ENCODE measurements around the gene MNAT1. TPM values are rescaled to one million over a fixed set of nuclear protein-coding genes. Genes with fewer than 3 reads are reported as not detected.

MNAT1 gene
- total RNA-seq (ENCODE audit: low replicate concordance), result 24.9 and 32.7 TPM in 2 replicates
- long read RNA-seq, transcript MNAT1-201 (8 exons, 2,635 nt), result major isoform, 13 of 20 reads
- long read RNA-seq, partial matches to known transcripts, result 4 of 20 reads
- long read RNA-seq, other reads (novel, unspliced or antisense), result 2 of 20 reads

GRCh38 chr14:60734465-60735242, at the start of gene MNAT1:
Gene MNAT1 (plus strand): TSS chr14:60734761. CDS start chr14:60734863, 102 bp downstream.
- H3K4me1 Mint-ChIP-seq (ENCODE audit: unreplicated experiment), result peaks cover 20% of the 10 kb centered on the region
- no peaks in the 10 kb centered on the region for H3K36me3 Mint-ChIP-seq
- H3K27ac Mint-ChIP-seq, result peak within 1 kb of the TSS; percentile 92
- peak within 1 kb of the TSS; percentile 98 for H3K4me3 Mint-ChIP-seq
- no peaks in the 10 kb centered on the region for H3K9me3 Mint-ChIP-seq
- DNase-seq (ENCODE audit: extremely low spot score, unreplicated experiment), result peak; percentile 84
- H3K27me3 Mint-ChIP-seq, result peaks cover 5% of the 10 kb centered on the region
- TF ChIP-seq, protein P1, sequence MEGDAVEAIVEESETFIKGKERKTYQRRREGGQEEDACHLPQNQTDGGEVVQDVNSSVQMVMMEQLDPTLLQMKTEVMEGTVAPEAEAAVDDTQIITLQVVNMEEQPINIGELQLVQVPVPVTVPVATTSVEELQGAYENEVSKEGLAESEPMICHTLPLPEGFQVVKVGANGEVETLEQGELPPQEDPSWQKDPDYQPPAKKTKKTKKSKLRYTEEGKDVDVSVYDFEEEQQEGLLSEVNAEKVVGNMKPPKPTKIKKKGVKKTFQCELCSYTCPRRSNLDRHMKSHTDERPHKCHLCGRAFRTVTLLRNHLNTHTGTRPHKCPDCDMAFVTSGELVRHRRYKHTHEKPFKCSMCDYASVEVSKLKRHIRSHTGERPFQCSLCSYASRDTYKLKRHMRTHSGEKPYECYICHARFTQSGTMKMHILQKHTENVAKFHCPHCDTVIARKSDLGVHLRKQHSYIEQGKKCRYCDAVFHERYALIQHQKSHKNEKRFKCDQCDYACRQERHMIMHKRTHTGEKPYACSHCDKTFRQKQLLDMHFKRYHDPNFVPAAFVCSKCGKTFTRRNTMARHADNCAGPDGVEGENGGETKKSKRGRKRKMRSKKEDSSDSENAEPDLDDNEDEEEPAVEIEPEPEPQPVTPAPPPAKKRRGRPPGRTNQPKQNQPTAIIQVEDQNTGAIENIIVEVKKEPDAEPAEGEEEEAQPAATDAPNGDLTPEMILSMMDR (conservative IDR thresholded peaks at IDR 0.05), result no peak

- H3K27me3 Mint-ChIP-seq, result no peaks in the 10 kb centered on the region
- H3K9me3 Mint-ChIP-seq, result peaks cover 5% of the 10 kb centered on the region
- H3K4me1 Mint-ChIP-seq (ENCODE audit: unreplicated experiment), result no peaks in the 10 kb centered on the region
- H3K4me3 Mint-ChIP-seq, result no peak overlapping the region
- no peak overlapping the region for H3K27ac Mint-ChIP-seq
- H3K36me3 Mint-ChIP-seq, result no peaks in the 10 kb centered on the region
- DNase-seq (ENCODE audit: extremely low spot score, unreplicated experiment), result no peak
- TF ChIP-seq, protein P1 (conservative IDR thresholded peaks at IDR 0.05), result no peak
These were observed 47.7 kb upstream of the MNAT1 start for GRCh38 chr14:60686865-60687264.

GRCh38 chr14:60691383-60692113, 43.0 kb upstream of the MNAT1 start:
- no peak overlapping the region for H3K4me3 Mint-ChIP-seq
- no peaks in the 10 kb centered on the region for H3K9me3 Mint-ChIP-seq
- no peaks in the 10 kb centered on the region for H3K36me3 Mint-ChIP-seq
- no peak overlapping the region for H3K27ac Mint-ChIP-seq
- no peak for DNase-seq (ENCODE audit: extremely low spot score, unreplicated experiment)
- peaks cover 3% of the 10 kb centered on the region for H3K27me3 Mint-ChIP-seq
- H3K4me1 Mint-ChIP-seq (ENCODE audit: unreplicated experiment), result no peaks in the 10 kb centered on the region
- TF ChIP-seq, protein P1 (conservative IDR thresholded peaks at IDR 0.05), result no peak

GRCh38 chr14:60695327-60695726, 39.2 kb upstream of the MNAT1 start:
- Mint-ChIP-seq H3K27me3 (peaks cover 9% of the 10 kb centered on the region), H3K4me1 (ENCODE audit: unreplicated experiment) (no peaks in the 10 kb centered on the region), H3K4me3 (no peak overlapping the region), H3K9me3 (peaks cover 10% of the 10 kb centered on the region), H3K27ac (no peak overlapping the region), H3K36me3 (no peaks in the 10 kb centered on the region)
- no peak for DNase-seq (ENCODE audit: extremely low spot score, unreplicated experiment)
- TF ChIP-seq, protein P1 (conservative IDR thresholded peaks at IDR 0.05), result no peak

DNA sequence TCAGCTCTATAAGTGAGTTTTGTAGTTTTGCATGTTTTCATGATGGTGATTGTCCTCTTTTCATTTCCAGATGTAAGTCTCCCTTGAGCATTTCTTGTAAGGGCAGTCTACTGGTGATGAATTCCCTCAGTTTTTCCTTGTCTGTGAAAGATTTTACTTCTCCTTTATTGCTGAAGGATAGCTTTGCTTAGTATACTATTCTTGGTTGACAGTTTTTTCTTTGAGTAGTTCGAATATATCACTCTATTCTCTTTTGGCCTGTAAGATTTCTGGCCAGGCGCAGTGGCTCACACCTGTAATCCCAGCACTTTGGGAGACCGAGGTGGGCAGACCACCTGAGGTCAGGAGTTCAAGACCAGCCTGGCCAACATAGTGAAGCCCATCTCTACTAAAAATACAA, 34.0 kb upstream of the MNAT1 start:
- Mint-ChIP-seq H3K9me3 (peaks cover 10% of the 10 kb centered on the region), H3K36me3 (no peaks in the 10 kb centered on the region), H3K27ac (no peak overlapping the region), H3K4me3 (no peak overlapping the region), H3K27me3 (peaks cover 6% of the 10 kb centered on the region), H3K4me1 (ENCODE audit: unreplicated experiment) (no peaks in the 10 kb centered on the region)
- no peak for DNase-seq (ENCODE audit: extremely low spot score, unreplicated experiment)
- TF ChIP-seq, protein P1 (conservative IDR thresholded peaks at IDR 0.05), result no peak

Measured in type B pancreatic cell (in vitro differentiated cells).